ENCODE data around the gene PLSCR3.

Gene PLSCR3

GRCh38 chr17:7413346-7413985 is 19.1 kb upstream of the PLSCR3 start:
- no peak overlapping the region for H3K9ac ChIP-seq (ENCODE audit: low read length in 2 of 2)
- H3K27me3 ChIP-seq (ENCODE audit: control insufficient read depth in 1 of 2, insufficient read depth in 2 of 2, low read length in 2 of 2) = no peaks in the 10 kb centered on the region
- H3K27ac ChIP-seq (ENCODE audit: low read length) = no peak overlapping the region
- no peaks in the 10 kb centered on the region for H3K9me3 ChIP-seq (ENCODE audit: control insufficient read depth in 2 of 2, low read length in 2 of 2)
- peaks cover 16 to 20% of the 10 kb centered on the region in 2 donors for H3K36me3 ChIP-seq (ENCODE audit: control insufficient read depth in 2 of 2, insufficient read depth in 2 of 2, low read length in 2 of 2)
- H3K4me1 ChIP-seq (ENCODE audit: control insufficient read depth, insufficient read depth, low read length) = no peaks in the 10 kb centered on the region
- no peak overlapping the region for H3K4me3 ChIP-seq (ENCODE audit: low read length in 2 of 2)

- H3K9me3 ChIP-seq (ENCODE audit: control insufficient read depth in 2 of 2, low read length in 2 of 2) = no peaks in the 10 kb centered on the region
- H3K36me3 ChIP-seq (ENCODE audit: control insufficient read depth in 2 of 2, insufficient read depth in 2 of 2, low read length in 2 of 2) = peaks cover 16 to 18% of the 10 kb centered on the region in 2 donors
- H3K27me3 ChIP-seq (ENCODE audit: control insufficient read depth in 1 of 2, insufficient read depth in 2 of 2, low read length in 2 of 2) = no peaks in the 10 kb centered on the region
- no peaks in the 10 kb centered on the region for H3K4me1 ChIP-seq (ENCODE audit: control insufficient read depth, insufficient read depth, low read length)
- no peak overlapping the region for H3K27ac ChIP-seq (ENCODE audit: low read length)
- H3K9ac ChIP-seq (ENCODE audit: low read length in 2 of 2) = no peak overlapping the region
- H3K4me3 ChIP-seq (ENCODE audit: low read length in 2 of 2) = no peak overlapping the region
Observed at GRCh38 chr17:7411427-7411750, 17.1 kb upstream of the PLSCR3 start.

- H3K4me1 ChIP-seq (ENCODE audit: control insufficient read depth, insufficient read depth, low read length) = peaks cover 3% of the 10 kb centered on the region
- no peaks in the 10 kb centered on the region for H3K9me3 ChIP-seq (ENCODE audit: control insufficient read depth in 2 of 2, low read length in 2 of 2)
- H3K36me3 ChIP-seq (ENCODE audit: control insufficient read depth in 2 of 2, insufficient read depth in 2 of 2, low read length in 2 of 2) = peaks cover 16 to 18% of the 10 kb centered on the region in 2 donors
- no peak overlapping the region for H3K9ac ChIP-seq (ENCODE audit: low read length in 2 of 2)
- H3K27me3 ChIP-seq (ENCODE audit: control insufficient read depth in 1 of 2, insufficient read depth in 2 of 2, low read length in 2 of 2) = no peaks in the 10 kb centered on the region
- no peak overlapping the region for H3K27ac ChIP-seq (ENCODE audit: low read length)
- no peak overlapping the region for H3K4me3 ChIP-seq (ENCODE audit: low read length in 2 of 2)
Observed at GRCh38 chr17:7410634-7411426, 16.5 kb upstream of the PLSCR3 start.

- Histone ChIP-seq H3K9me3 (ENCODE audit: control insufficient read depth in 2 of 2, low read length in 2 of 2) (no peaks in the 10 kb centered on the region), H3K4me1 (ENCODE audit: control insufficient read depth, insufficient read depth, low read length) (peaks cover 8% of the 10 kb centered on the region), H3K27ac (ENCODE audit: low read length) (no peak overlapping the region), H3K9ac (ENCODE audit: low read length in 2 of 2) (no peak overlapping the region), H3K4me3 (ENCODE audit: low read length in 2 of 2) (no peak overlapping the region), H3K36me3 (ENCODE audit: control insufficient read depth in 2 of 2, insufficient read depth in 2 of 2, low read length in 2 of 2) (peaks cover 9 to 13% of the 10 kb centered on the region in 2 donors), H3K27me3 (ENCODE audit: control insufficient read depth in 1 of 2, insufficient read depth in 2 of 2, low read length in 2 of 2) (no peaks in the 10 kb centered on the region)
Observed at GRCh38 chr17:7409716-7410115, 15.4 kb upstream of the PLSCR3 start.

GRCh38 chr17:7408863-7409262 is 14.5 kb upstream of the PLSCR3 start:
- Histone ChIP-seq H3K4me1 (ENCODE audit: control insufficient read depth, insufficient read depth, low read length) (peaks cover 8% of the 10 kb centered on the region), H3K36me3 (ENCODE audit: control insufficient read depth in 2 of 2, insufficient read depth in 2 of 2, low read length in 2 of 2) (peaks cover 9 to 13% of the 10 kb centered on the region in 2 donors), H3K4me3 (ENCODE audit: low read length in 2 of 2) (no peak overlapping the region), H3K27ac (ENCODE audit: low read length) (no peak overlapping the region), H3K27me3 (ENCODE audit: control insufficient read depth in 1 of 2, insufficient read depth in 2 of 2, low read length in 2 of 2) (no peaks in the 10 kb centered on the region), H3K9me3 (ENCODE audit: control insufficient read depth in 2 of 2, low read length in 2 of 2) (no peaks in the 10 kb centered on the region), H3K9ac (ENCODE audit: low read length in 2 of 2) (no peak overlapping the region)

GRCh38 chr17:7408252-7408727 is 14.0 kb upstream of the PLSCR3 start:
- H3K4me3 ChIP-seq (ENCODE audit: low read length in 2 of 2) = no peak overlapping the region

GRCh38 chr17:7407485-7408251 is 13.3 kb upstream of the PLSCR3 start, which contains the start of gene NLGN2:
Gene NLGN2 (plus strand): TSS chr17:7407845. CDS start chr17:7408256, 411 bp downstream.
- peaks cover 17% of the 10 kb centered on the region for H3K4me1 ChIP-seq (ENCODE audit: control insufficient read depth, insufficient read depth, low read length)
- H3K9me3 ChIP-seq (ENCODE audit: control insufficient read depth in 2 of 2, low read length in 2 of 2) = no peaks in the 10 kb centered on the region
- no peaks in the 10 kb centered on the region for H3K27me3 ChIP-seq (ENCODE audit: control insufficient read depth in 1 of 2, insufficient read depth in 2 of 2, low read length in 2 of 2)
- H3K4me3 ChIP-seq (ENCODE audit: low read length in 2 of 2) = no peak within 1 kb of the TSS
- no peak within 1 kb of the TSS for H3K27ac ChIP-seq (ENCODE audit: low read length)
- peaks cover 9 to 13% of the 10 kb centered on the region in 2 donors for H3K36me3 ChIP-seq (ENCODE audit: control insufficient read depth in 2 of 2, insufficient read depth in 2 of 2, low read length in 2 of 2)
- no peak within 1 kb of the TSS for H3K9ac ChIP-seq (ENCODE audit: low read length in 2 of 2)

More at GRCh38 chr17:7408252-7408727, 14.0 kb upstream of the PLSCR3 start:
- H3K9ac ChIP-seq (ENCODE audit: low read length in 2 of 2) = no peak overlapping the region
- H3K36me3 ChIP-seq (ENCODE audit: control insufficient read depth in 2 of 2, insufficient read depth in 2 of 2, low read length in 2 of 2) = peaks cover 9 to 13% of the 10 kb centered on the region in 2 donors
- no peaks in the 10 kb centered on the region for H3K9me3 ChIP-seq (ENCODE audit: control insufficient read depth in 2 of 2, low read length in 2 of 2)
- H3K4me1 ChIP-seq (ENCODE audit: control insufficient read depth, insufficient read depth, low read length) = peaks cover 11% of the 10 kb centered on the region
- H3K27me3 ChIP-seq (ENCODE audit: control insufficient read depth in 1 of 2, insufficient read depth in 2 of 2, low read length in 2 of 2) = no peaks in the 10 kb centered on the region
- H3K27ac ChIP-seq (ENCODE audit: low read length) = no peak overlapping the region

GRCh38 chr17:7407082-7407481 is 12.8 kb upstream of the PLSCR3 start:
- H3K27me3 ChIP-seq (ENCODE audit: control insufficient read depth in 1 of 2, insufficient read depth in 2 of 2, low read length in 2 of 2) = no peaks in the 10 kb centered on the region
- H3K4me3 ChIP-seq (ENCODE audit: low read length in 2 of 2) = no peak overlapping the region
- no peak overlapping the region for H3K9ac ChIP-seq (ENCODE audit: low read length in 2 of 2)
- no peak overlapping the region for H3K27ac ChIP-seq (ENCODE audit: low read length)
- no peaks in the 10 kb centered on the region for H3K9me3 ChIP-seq (ENCODE audit: control insufficient read depth in 2 of 2, low read length in 2 of 2)
- H3K4me1 ChIP-seq (ENCODE audit: control insufficient read depth, insufficient read depth, low read length) = peaks cover 18% of the 10 kb centered on the region
- peaks cover 9 to 13% of the 10 kb centered on the region in 2 donors for H3K36me3 ChIP-seq (ENCODE audit: control insufficient read depth in 2 of 2, insufficient read depth in 2 of 2, low read length in 2 of 2)

- peak overlapping the region; percentile 79 for H3K27ac ChIP-seq (ENCODE audit: low read length)
- no peaks in the 10 kb centered on the region for H3K9me3 ChIP-seq (ENCODE audit: control insufficient read depth in 2 of 2, low read length in 2 of 2)
- no peaks in the 10 kb centered on the region for H3K27me3 ChIP-seq (ENCODE audit: control insufficient read depth in 1 of 2, insufficient read depth in 2 of 2, low read length in 2 of 2)
- peaks cover 18% of the 10 kb centered on the region for H3K4me1 ChIP-seq (ENCODE audit: control insufficient read depth, insufficient read depth, low read length)
- peaks cover 9 to 13% of the 10 kb centered on the region in 2 donors for H3K36me3 ChIP-seq (ENCODE audit: control insufficient read depth in 2 of 2, insufficient read depth in 2 of 2, low read length in 2 of 2)
- H3K4me3 ChIP-seq (ENCODE audit: low read length in 2 of 2) = peak overlapping the region; percentile 28 to 82
- peak overlapping the region in 1 of 2 donors; percentile 64 for H3K9ac ChIP-seq (ENCODE audit: low read length in 2 of 2)
Observed at GRCh38 chr17:7406235-7406825, 12.0 kb upstream of the PLSCR3 start.

Data from stomach smooth muscle (tissue), 2 donors.